ENCODE results near the gene TMA7.
A peak's percentile ranks its signal among the peaks of the same experiment; 100 is the strongest.

TMA7 gene

DNA sequence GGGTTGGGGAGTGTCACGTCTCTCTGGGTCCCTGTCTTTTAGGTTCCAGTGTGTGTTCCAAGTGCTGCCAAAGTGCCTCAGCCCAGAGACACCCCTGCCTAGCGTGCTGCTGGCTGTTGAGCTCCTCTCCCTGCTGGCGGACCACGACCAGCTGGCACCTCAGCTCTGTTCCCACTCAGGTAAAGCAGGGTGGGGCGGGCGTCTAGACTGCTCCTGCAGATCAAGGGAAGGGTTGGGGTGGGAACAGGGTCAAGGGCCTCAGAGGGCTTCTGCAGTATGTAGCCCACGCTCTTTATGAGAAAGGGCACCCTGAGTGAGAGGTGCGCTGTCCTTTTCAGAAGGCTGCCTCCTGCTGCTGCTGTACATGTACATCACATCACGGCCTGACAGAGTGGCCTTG lies 23.6 kb downstream of the TMA7 start:
- TF ChIP-seq, protein P1, sequence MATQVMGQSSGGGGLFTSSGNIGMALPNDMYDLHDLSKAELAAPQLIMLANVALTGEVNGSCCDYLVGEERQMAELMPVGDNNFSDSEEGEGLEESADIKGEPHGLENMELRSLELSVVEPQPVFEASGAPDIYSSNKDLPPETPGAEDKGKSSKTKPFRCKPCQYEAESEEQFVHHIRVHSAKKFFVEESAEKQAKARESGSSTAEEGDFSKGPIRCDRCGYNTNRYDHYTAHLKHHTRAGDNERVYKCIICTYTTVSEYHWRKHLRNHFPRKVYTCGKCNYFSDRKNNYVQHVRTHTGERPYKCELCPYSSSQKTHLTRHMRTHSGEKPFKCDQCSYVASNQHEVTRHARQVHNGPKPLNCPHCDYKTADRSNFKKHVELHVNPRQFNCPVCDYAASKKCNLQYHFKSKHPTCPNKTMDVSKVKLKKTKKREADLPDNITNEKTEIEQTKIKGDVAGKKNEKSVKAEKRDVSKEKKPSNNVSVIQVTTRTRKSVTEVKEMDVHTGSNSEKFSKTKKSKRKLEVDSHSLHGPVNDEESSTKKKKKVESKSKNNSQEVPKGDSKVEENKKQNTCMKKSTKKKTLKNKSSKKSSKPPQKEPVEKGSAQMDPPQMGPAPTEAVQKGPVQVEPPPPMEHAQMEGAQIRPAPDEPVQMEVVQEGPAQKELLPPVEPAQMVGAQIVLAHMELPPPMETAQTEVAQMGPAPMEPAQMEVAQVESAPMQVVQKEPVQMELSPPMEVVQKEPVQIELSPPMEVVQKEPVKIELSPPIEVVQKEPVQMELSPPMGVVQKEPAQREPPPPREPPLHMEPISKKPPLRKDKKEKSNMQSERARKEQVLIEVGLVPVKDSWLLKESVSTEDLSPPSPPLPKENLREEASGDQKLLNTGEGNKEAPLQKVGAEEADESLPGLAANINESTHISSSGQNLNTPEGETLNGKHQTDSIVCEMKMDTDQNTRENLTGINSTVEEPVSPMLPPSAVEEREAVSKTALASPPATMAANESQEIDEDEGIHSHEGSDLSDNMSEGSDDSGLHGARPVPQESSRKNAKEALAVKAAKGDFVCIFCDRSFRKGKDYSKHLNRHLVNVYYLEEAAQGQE (IDR thresholded peaks at IDR 0.05; ENCODE audit: insufficient read depth in 1 of 2, low read depth in 2 of 2, low read length in 2 of 2), result no peak
- TF ChIP-seq POLR2AphosphoS5 (IDR thresholded peaks at IDR 0.05; ENCODE audit: low read depth, low read length), result no peak
- no peak for TF ChIP-seq TAF1 (IDR thresholded peaks at IDR 0.05; ENCODE audit: borderline replicate concordance, insufficient read depth, low read length)
- TF ChIP-seq FOXP2 (optimal IDR thresholded peaks at IDR 0.05; ENCODE audit: borderline replicate concordance, extremely low read depth, extremely low read length, insufficient read depth), result no peak
- TF ChIP-seq SIN3A (IDR thresholded peaks at IDR 0.05; ENCODE audit: borderline replicate concordance, insufficient read depth, low read length), result no peak

DNA sequence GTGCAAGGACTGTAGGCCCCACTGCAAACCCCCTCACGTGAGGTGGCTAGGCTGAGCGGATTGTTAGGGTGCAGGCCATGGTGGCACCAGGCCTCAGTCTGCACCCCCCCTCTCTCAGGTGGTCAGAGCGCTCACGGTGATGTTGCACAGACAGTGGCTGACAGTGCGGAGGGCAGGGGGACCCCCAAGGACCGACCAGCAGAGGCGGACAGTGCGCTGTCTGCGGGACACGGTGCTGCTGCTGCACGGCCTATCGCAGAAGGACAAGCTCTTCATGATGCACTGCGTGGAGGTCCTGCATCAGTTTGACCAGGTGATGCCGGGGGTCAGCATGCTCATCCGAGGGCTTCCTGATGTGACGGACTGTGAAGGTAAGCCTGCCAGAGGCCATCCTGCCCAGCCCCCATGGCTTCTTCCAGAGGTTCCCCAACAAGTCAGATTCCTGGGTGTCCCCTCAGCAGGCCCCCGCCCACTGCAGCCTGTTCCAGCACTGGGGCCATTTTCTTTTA lies 24.7 kb downstream of the TMA7 start:
- TF ChIP-seq FOXP2 (optimal IDR thresholded peaks at IDR 0.05; ENCODE audit: borderline replicate concordance, extremely low read depth, extremely low read length, insufficient read depth) (no peak), SIN3A (IDR thresholded peaks at IDR 0.05; ENCODE audit: borderline replicate concordance, insufficient read depth, low read length) (no peak), TAF1 (IDR thresholded peaks at IDR 0.05; ENCODE audit: borderline replicate concordance, insufficient read depth, low read length) (no peak)

DNA sequence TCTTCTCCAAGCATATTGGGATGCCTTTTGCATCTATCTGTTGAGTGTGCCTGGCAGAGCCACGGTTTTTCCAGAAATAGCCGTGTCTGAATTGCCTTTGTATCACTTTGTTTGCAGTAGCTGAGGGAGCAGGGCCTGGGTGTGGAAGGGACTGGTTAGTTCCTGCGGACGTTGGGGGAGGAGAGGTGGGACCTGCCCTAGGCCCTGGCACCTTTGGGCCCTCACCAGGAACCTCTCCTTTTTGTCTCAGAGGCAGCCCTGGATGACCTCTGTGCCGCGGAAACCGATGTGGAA lies 25.1 kb downstream of the TMA7 start:
- TF ChIP-seq TAF1 (IDR thresholded peaks at IDR 0.05; ENCODE audit: borderline replicate concordance, insufficient read depth, low read length) (no peak), FOXP2 (optimal IDR thresholded peaks at IDR 0.05; ENCODE audit: borderline replicate concordance, extremely low read depth, extremely low read length, insufficient read depth) (no peak), POLR2AphosphoS5 (IDR thresholded peaks at IDR 0.05; ENCODE audit: low read depth, low read length) (no peak), SIN3A (IDR thresholded peaks at IDR 0.05; ENCODE audit: borderline replicate concordance, insufficient read depth, low read length) (no peak)
- TF ChIP-seq, protein P1 (IDR thresholded peaks at IDR 0.05; ENCODE audit: insufficient read depth in 1 of 2, low read depth in 2 of 2, low read length in 2 of 2), result no peak

DNA sequence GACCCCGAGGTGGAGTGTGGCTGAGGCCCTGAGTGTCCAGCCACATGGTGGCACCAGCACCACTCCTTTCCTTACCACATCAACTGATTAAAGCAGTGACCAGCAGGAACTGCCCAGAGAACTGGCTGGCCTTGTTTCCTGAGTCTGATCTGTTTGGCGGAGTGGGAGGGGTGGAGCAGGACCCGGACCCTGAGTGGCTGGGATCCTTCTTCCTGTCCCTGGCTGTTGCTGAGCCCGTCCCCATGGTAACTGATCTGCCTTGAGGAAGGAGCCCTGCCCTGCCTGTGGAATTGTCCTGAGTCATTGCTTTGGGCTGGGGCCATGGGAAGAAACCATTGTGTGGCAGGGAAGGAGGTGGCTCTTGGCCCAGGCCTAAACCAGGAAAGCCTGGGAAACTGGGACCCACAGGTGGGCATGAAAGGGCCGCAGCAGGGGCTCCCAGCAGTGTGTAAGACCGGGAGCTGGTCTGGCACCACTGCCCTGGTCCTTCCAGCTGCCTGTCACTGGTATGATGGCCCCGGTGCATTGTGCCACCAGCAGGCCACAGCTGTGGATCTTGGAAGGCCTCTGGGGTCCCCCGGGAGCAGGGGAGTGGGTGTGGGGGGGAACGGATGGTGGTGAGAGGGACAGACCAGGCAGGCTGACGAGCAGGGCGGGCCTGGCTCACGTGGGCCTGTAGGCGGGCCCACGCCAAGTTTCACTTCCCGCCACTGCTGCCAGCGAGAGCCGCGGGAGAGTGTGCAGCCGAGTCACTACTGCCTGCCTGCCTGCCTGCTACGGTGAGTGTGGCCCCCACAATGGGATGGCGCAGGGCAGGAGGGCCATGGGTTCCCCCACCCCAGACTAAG lies 25.7 kb downstream of the TMA7 start:
- TF ChIP-seq TAF1 (IDR thresholded peaks at IDR 0.05; ENCODE audit: borderline replicate concordance, insufficient read depth, low read length) (peak; percentile 74; the same call in 1 of the 2 replicates), FOXP2 (optimal IDR thresholded peaks at IDR 0.05; ENCODE audit: borderline replicate concordance, extremely low read depth, extremely low read length, insufficient read depth) (no peak), SIN3A (IDR thresholded peaks at IDR 0.05; ENCODE audit: borderline replicate concordance, insufficient read depth, low read length) (no peak), POLR2AphosphoS5 (IDR thresholded peaks at IDR 0.05; ENCODE audit: low read depth, low read length) (peak; percentile 89)

DNA sequence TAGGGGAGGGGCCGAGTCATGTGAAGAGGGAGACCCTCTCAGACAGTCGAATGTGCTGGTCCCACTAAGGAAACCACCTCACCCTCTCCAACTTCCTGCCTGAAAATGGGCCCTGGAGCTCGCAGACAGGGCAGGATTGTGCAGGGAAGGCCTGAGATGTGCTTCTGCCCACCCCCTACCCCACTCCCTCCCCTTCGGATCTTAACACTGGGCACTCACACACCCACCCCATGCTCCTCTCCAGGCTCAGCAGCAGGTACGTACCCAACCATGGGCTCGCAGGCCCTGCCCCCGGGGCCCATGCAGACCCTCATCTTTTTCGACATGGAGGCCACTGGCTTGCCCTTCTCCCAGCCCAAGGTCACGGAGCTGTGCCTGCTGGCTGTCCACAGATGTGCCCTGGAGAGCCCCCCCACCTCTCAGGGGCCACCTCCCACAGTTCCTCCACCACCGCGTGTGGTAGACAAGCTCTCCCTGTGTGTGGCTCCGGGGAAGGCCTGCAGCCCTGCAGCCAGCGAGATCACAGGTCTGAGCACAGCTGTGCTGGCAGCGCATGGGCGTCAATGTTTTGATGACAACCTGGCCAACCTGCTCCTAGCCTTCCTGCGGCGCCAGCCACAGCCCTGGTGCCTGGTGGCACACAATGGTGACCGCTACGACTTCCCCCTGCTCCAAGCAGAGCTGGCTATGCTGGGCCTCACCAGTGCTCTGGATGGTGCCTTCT lies 26.5 kb downstream of the TMA7 start:
- TF ChIP-seq POLR2AphosphoS5 (IDR thresholded peaks at IDR 0.05; ENCODE audit: low read depth, low read length) (peak; percentile 15), FOXP2 (optimal IDR thresholded peaks at IDR 0.05; ENCODE audit: borderline replicate concordance, extremely low read depth, extremely low read length, insufficient read depth) (no peak), SIN3A (IDR thresholded peaks at IDR 0.05; ENCODE audit: borderline replicate concordance, insufficient read depth, low read length) (no peak)

DNA sequence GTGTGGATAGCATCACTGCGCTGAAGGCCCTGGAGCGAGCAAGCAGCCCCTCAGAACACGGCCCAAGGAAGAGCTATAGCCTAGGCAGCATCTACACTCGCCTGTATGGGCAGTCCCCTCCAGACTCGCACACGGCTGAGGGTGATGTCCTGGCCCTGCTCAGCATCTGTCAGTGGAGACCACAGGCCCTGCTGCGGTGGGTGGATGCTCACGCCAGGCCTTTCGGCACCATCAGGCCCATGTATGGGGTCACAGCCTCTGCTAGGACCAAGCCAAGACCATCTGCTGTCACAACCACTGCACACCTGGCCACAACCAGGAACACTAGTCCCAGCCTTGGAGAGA lies 27.0 kb downstream of the TMA7 start:
- no peak for TF ChIP-seq FOXP2 (optimal IDR thresholded peaks at IDR 0.05; ENCODE audit: borderline replicate concordance, extremely low read depth, extremely low read length, insufficient read depth)
- TF ChIP-seq SIN3A (IDR thresholded peaks at IDR 0.05; ENCODE audit: borderline replicate concordance, insufficient read depth, low read length), result no peak

DNA sequence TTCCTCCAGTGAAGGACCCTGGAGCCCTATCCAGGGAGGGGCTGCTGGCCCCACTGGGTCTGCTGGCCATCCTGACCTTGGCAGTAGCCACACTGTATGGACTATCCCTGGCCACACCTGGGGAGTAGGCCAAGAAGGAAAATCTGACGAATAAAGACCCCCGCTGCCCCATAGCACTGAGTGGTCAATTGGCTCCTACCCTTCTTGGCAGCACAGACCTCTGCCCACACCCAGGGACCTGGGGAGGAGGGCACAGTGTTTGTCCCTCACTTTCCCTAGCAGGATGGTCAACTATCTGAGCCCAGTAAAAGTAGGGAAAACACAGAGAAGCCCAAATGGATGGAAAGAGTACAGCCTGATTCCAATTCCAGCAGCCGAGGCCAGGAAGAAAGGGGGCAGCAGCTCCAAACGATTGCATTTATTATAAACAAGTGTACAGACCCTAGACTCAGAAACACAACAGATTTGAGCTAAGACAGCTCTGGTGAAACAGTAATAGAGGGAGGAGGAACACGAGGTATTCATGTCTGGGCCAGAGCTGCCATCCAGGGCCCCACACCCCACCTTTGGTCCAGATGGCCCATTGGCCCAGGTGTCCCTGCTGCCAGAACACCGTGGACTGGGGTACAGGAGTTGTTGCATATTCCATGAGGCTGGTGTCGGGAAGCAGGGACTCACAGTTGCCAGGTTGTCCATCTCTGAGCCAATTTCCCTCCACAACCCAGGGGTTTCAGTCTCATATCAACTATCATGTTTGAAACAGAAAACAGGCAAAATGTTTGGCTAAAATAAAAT lies 27.6 kb downstream of the TMA7 start:
- TF ChIP-seq TAF1 (IDR thresholded peaks at IDR 0.05; ENCODE audit: borderline replicate concordance, insufficient read depth, low read length), result no peak
- no peak for TF ChIP-seq POLR2AphosphoS5 (IDR thresholded peaks at IDR 0.05; ENCODE audit: low read depth, low read length)
- TF ChIP-seq FOXP2 (optimal IDR thresholded peaks at IDR 0.05; ENCODE audit: borderline replicate concordance, extremely low read depth, extremely low read length, insufficient read depth), result no peak
- no peak for TF ChIP-seq SIN3A (IDR thresholded peaks at IDR 0.05; ENCODE audit: borderline replicate concordance, insufficient read depth, low read length)
- TF ChIP-seq, protein P1 (IDR thresholded peaks at IDR 0.05; ENCODE audit: insufficient read depth in 1 of 2, low read depth in 2 of 2, low read length in 2 of 2), result no peak

Measured in PFSK-1 (cell line).